Sigmoid colon (tissue), 7 donors: ENCODE results near the gene KIAA2012. TPM values are rescaled to one million over a fixed set of nuclear protein-coding genes. Genes with fewer than 3 reads are reported as not detected.

ENCODE experiments used
- DNase-seq: peaks from one replicate; pipeline ENCODE4 v3.0.0-alpha.2; 2019
- H3K27ac ChIP-seq, 4 donors: fragments of 200-600 bp; sonication (generic); one replicate each; pipeline ENCODE4 v1.5.1; 2016 to 2019; ENCODE audit warnings: mild to moderate bottlenecking in 1 of 4
- H3K27me3 ChIP-seq, 3 donors: fragments of 200-600 bp; sonication (generic); one replicate each; pipeline ENCODE4 v1.5.1; 2019; ENCODE audit warnings: mild to moderate bottlenecking in 1 of 3
- H3K36me3 ChIP-seq, 4 donors: fragments of 200-600 bp; sonication (generic); one replicate each; pipeline ENCODE4 v1.5.1; 2016 to 2019
- H3K4me1 ChIP-seq, 4 donors: fragments of 200-600 bp; sonication (generic); one replicate each; pipeline ENCODE4 v1.5.1; 2017 to 2019
- H3K4me3 ChIP-seq, 4 donors: fragments of 200-600 bp; sonication (generic); one replicate each; pipeline ENCODE4 v1.5.1; 2017 to 2019; ENCODE audit warnings: mild to moderate bottlenecking in 2 of 4, moderate library complexity in 1 of 4
- H3K9me3 ChIP-seq, 4 donors: fragments of 200-600 bp in 3 of 4; sonication (generic) in 3 of 4; one replicate each; pipeline versions ENCODE4 v1.5.1 to v1.6.1; 2013 to 2019
- CTCF ChIP-seq, 4 experiments: fragments of 450-650 bp in 3 of 4; fragments of 200-600 bp in 1 of 4; IDR thresholded peaks; one replicate each; pipeline ENCODE4 v1.5.1; 2016 to 2019; ENCODE audit warnings: antibody characterized with exemption in 4 of 4, mild to moderate bottlenecking in 3 of 4, moderate library complexity in 2 of 4
- EP300 ChIP-seq, 4 donors: sonication (generic); formaldehyde crosslinking; IDR thresholded peaks; one replicate each; pipeline ENCODE4 v1.6.1; 2017; ENCODE audit warnings: antibody characterized with exemption in 4 of 4
- POLR2A ChIP-seq, 2 donors: fragments of 450-650 bp; IDR thresholded peaks; one replicate each; pipeline ENCODE4 v1.6.1; 2016; ENCODE audit warnings: antibody characterized with exemption in 2 of 2, mild to moderate bottlenecking in 2 of 2, moderate library complexity in 2 of 2
- POLR2AphosphoS5 ChIP-seq, 4 donors: sonication (generic); formaldehyde crosslinking; IDR thresholded peaks; one replicate each; pipeline ENCODE4 v1.6.1; 2017; ENCODE audit warnings: antibody characterized with exemption in 4 of 4
- WGBS, 2 donors: extraction: QIAGEN DNeasy Blood & Tissue Kit; methylation state at CpG; one replicate each; pipeline ENCODE4 v1.1.7; 2013; 5-methylcytosine and 5-hydroxymethylcytosine counted together
- intact Hi-C: fragments of 100-400 bp; cut with DNase I; formaldehyde crosslinking; loops from one replicate; pipeline ENCODE4 v1.15.1; 2023
- polyA plus RNA-seq, 3 donors: library from polyadenylated mRNA; stranded (reverse); fragments of 200-250 nt; gene quantifications; one replicate each; pipeline ENCODE4 v1.2.3, GENCODE V29; 2013
- total RNA-seq, 4 donors: library from RNA; depleted of rRNA; stranded (reverse); fragments of >200 nt; gene quantifications; one replicate each; pipeline ENCODE4 v1.1.0, GENCODE V29; 2016
- donor health status: healthy with polysubstance abuse.
- donor health status: Bipolar disorder and iron deficiency.
- donor health status: healthy.

KIAA2012 gene
- total and polyA plus RNA-seq, 7 donors: 0.04 to 0.83 (median 0.16) TPM; not detected in 4

GRCh38 chr2:202035941-202036372 is 37.1 kb upstream of the KIAA2012 start:
- intact Hi-C loops: loop anchor here (1.0 to 10.0 kb wide), 5 partner anchors 116 to 599 kb away; partner anchors contain the start of genes FAM117B, NOP58 and TMEM237
- H3K4me1 ChIP-seq: peaks cover 0 to 47% (median 24%) of the 10 kb centered on the region in 4 donors
- 77 to 94% methylated on average over 32 of the region's 32 CpGs for WGBS, 2 donors
- H3K9me3 ChIP-seq: no peaks in the 10 kb centered on the region
- TF ChIP-seq POLR2A (IDR thresholded peaks at IDR 0.05) (no peak), CTCF (IDR thresholded peaks at IDR 0.05) (no peak), POLR2AphosphoS5 (IDR thresholded peaks at IDR 0.05) (no peak), EP300 (IDR thresholded peaks at IDR 0.05) (no peak)
- peaks cover 0 to 5% (median 0%) of the 10 kb centered on the region in 3 donors for H3K27me3 ChIP-seq
- peak overlapping the region; percentile 96 to 99 (median 98) for H3K27ac ChIP-seq
- H3K4me3 ChIP-seq: peak overlapping the region; percentile 69 to 84 (median 74)
- H3K36me3 ChIP-seq: no peaks in the 10 kb centered on the region
- peak; percentile 77 for DNase-seq

DNA sequence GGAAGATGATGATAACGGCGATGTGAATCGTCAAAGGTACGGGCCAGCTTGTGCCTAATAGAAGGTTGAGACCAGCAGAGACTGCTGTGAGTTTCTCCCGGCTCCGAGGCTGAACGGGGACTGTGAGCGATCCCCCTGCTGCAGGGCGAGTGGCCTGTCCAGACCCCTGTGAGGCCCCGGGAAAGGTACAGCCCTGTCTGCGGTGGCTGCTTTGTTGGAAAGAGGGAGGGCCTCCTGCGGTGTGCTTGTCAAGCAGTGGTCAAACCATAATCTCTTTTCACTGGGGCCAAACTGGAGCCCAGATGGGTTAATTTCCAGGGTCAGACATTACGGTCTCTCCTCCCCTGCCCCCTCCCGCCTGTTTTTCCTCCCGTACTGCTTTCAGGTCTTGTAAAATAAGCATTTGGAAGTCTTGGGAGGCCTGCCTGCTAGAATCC is 36.4 kb upstream of the KIAA2012 start:
- TF ChIP-seq POLR2A (IDR thresholded peaks at IDR 0.05) (no peak), POLR2AphosphoS5 (IDR thresholded peaks at IDR 0.05) (no peak), EP300 (IDR thresholded peaks at IDR 0.05) (no peak), CTCF (IDR thresholded peaks at IDR 0.05) (no peak)
- peaks cover 0 to 5% (median 0%) of the 10 kb centered on the region in 3 donors for H3K27me3 ChIP-seq

GRCh38 chr2:202037086-202037485 is 36.0 kb upstream of the KIAA2012 start:
- peaks cover 0 to 41% (median 24%) of the 10 kb centered on the region in 4 donors for H3K4me1 ChIP-seq
- H3K4me3 ChIP-seq: peak overlapping the region; percentile 69 to 84 (median 74)
- no peaks in the 10 kb centered on the region for H3K9me3 ChIP-seq
- peak overlapping the region; percentile 96 to 99 (median 98) for H3K27ac ChIP-seq
- H3K27me3 ChIP-seq: peaks cover 0 to 5% (median 0%) of the 10 kb centered on the region in 3 donors
- intact Hi-C loops: loop anchor here (2.0 to 10.0 kb wide), 4 partner anchors 115 to 598 kb away; partner anchors contain the start of genes FAM117B, NOP58 and TMEM237
- no peaks in the 10 kb centered on the region for H3K36me3 ChIP-seq
- WGBS, 2 donors: 69 to 78% methylated on average over 7 of the region's 7 CpGs
- DNase-seq: peak; percentile 77
- peak; percentile 74 to 83 for TF ChIP-seq POLR2A (IDR thresholded peaks at IDR 0.05)
- TF ChIP-seq CTCF (IDR thresholded peaks at IDR 0.05): no peak
- peak; percentile 87 to 95 (median 92) for TF ChIP-seq POLR2AphosphoS5 (IDR thresholded peaks at IDR 0.05)
- TF ChIP-seq EP300 (IDR thresholded peaks at IDR 0.05): peak; percentile 91 to 96 (median 95)

More for the DNA sequence above, 36.4 kb upstream of the KIAA2012 start:
- H3K27ac ChIP-seq: peak overlapping the region; percentile 96 to 99 (median 98)
- intact Hi-C loops: loop anchor here (2.0 to 10.0 kb wide), 4 partner anchors 116 to 598 kb away; partner anchors contain the start of genes FAM117B, NOP58 and TMEM237
- no peaks in the 10 kb centered on the region for H3K9me3 ChIP-seq
- H3K36me3 ChIP-seq: no peaks in the 10 kb centered on the region
- peak; percentile 75 for DNase-seq
- peak overlapping the region; percentile 69 to 84 (median 74) for H3K4me3 ChIP-seq
- H3K4me1 ChIP-seq: peaks cover 0 to 45% (median 24%) of the 10 kb centered on the region in 4 donors
- WGBS, 2 donors: 75 to 82% methylated on average over 15 of the region's 15 CpGs

- Histone ChIP-seq H3K9me3 (no peaks in the 10 kb centered on the region), H3K27ac (peak overlapping the region; percentile 96 to 99 (median 98)), H3K4me3 (peak overlapping the region; percentile 69 to 84 (median 74)), H3K4me1 (peaks cover 0 to 41% (median 24%) of the 10 kb centered on the region in 4 donors), H3K27me3 (peaks cover 0 to 5% (median 0%) of the 10 kb centered on the region in 3 donors), H3K36me3 (no peaks in the 10 kb centered on the region)
- no peak for DNase-seq
- TF ChIP-seq CTCF (IDR thresholded peaks at IDR 0.05) (no peak), EP300 (IDR thresholded peaks at IDR 0.05) (no peak), POLR2A (IDR thresholded peaks at IDR 0.05) (no peak), POLR2AphosphoS5 (IDR thresholded peaks at IDR 0.05) (no peak)
- WGBS, 2 donors: 62 to 63% methylated on average over 4 of the region's 4 CpGs
- intact Hi-C loops: loop anchor here (5.0 to 10.0 kb wide), 3 partner anchors 114 to 596 kb away; partner anchors contain the start of genes FAM117B and TMEM237
Measured at GRCh38 chr2:202038471-202039277, 34.4 kb upstream of the KIAA2012 start.
